GM23248 (cell line): ENCODE data around the gene EMC6. TPM values are rescaled to one million over a fixed set of nuclear protein-coding genes. Genes with fewer than 3 reads are reported as not detected.

ENCODE experiments used
- DNase-seq: peaks from one replicate; pipeline ENCODE4 v3.0.0-alpha.2; 2015
- H2AFZ ChIP-seq: fragments of 200-600 bp; sonication (generic); 2 replicates; pipeline ENCODE4 v1.6.1; 2016; ENCODE audit warnings: antibody characterized with exemption
- H3F3A ChIP-seq: fragments of 200-600 bp; sonication (generic); 2 replicates; pipeline ENCODE4 v1.6.1; 2016; ENCODE audit warnings: mild to moderate bottlenecking, antibody characterized with exemption, mixed run types; ENCODE audit not compliant: insufficient read depth
- H3K27ac ChIP-seq: fragments of 200-600 bp; sonication (generic); 2 replicates; pipeline ENCODE4 v1.5.1; 2016; ENCODE audit warnings: mild to moderate bottlenecking
- H3K27me3 ChIP-seq: fragments of 200-600 bp; sonication (generic); replicated peaks from 2 replicates; pipeline ENCODE4 v1.6.1; 2016; ENCODE audit warnings: mild to moderate bottlenecking; ENCODE audit not compliant: insufficient read depth
- H3K36me3 ChIP-seq: fragments of 200-600 bp; sonication (generic); 2 replicates; pipeline ENCODE4 v1.6.1; 2016; ENCODE audit warnings: low read depth, mild to moderate bottlenecking
- H3K4me1 ChIP-seq: fragments of 200-600 bp; sonication (generic); 2 replicates; pipeline ENCODE4 v1.6.1; 2016; ENCODE audit warnings: mild to moderate bottlenecking; ENCODE audit not compliant: insufficient read depth
- H3K4me2 ChIP-seq: fragments of 200-600 bp; sonication (generic); one replicate; pipeline ENCODE4 v1.6.1; 2016; ENCODE audit warnings: mild to moderate bottlenecking; ENCODE audit not compliant: unreplicated experiment
- H3K4me3 ChIP-seq: fragments of 200-600 bp; sonication (generic); 2 replicates; pipeline ENCODE4 v1.5.1; 2016; ENCODE audit warnings: mild to moderate bottlenecking
- H3K79me2 ChIP-seq: fragments of 200-600 bp; sonication (generic); 2 replicates; pipeline ENCODE4 v1.6.1; 2016; ENCODE audit warnings: mild to moderate bottlenecking; ENCODE audit not compliant: insufficient read depth
- H3K9ac ChIP-seq: fragments of 200-600 bp; sonication (generic); 2 replicates; pipeline ENCODE4 v1.6.1; 2016; ENCODE audit warnings: mild to moderate bottlenecking
- H3K9me2 ChIP-seq: fragments of 200-600 bp; sonication (generic); 2 replicates; pipeline ENCODE4 v1.6.1; 2016; ENCODE audit warnings: mixed run types, mild to moderate bottlenecking, moderate library complexity; ENCODE audit not compliant: insufficient read depth
- H3K9me3 ChIP-seq: fragments of 200-600 bp; sonication (generic); one replicate; pipeline ENCODE4 v1.6.1; 2017; ENCODE audit warnings: low read depth
- H4K20me1 ChIP-seq: fragments of 200-600 bp; sonication (generic); 2 replicates; pipeline ENCODE4 v1.6.0; 2016; ENCODE audit not compliant: insufficient read depth
- EZH2 ChIP-seq: fragments of 200-600 bp; sonication (generic); IDR thresholded peaks from 2 replicates; pipeline ENCODE4 v1.6.1; 2018; ENCODE audit warnings: antibody characterized with exemption, mild to moderate bottlenecking; ENCODE audit not compliant: insufficient read depth, poor library complexity, severe bottlenecking
- EZH2phosphoT487 ChIP-seq: fragments of 200-600 bp; sonication (generic); IDR thresholded peaks from 2 replicates; pipeline ENCODE4 v1.6.1; 2018; ENCODE audit warnings: antibody characterized with exemption, moderate library complexity, mild to moderate bottlenecking, low read depth; ENCODE audit not compliant: insufficient read depth
- WGBS, 2 experiments: methylation state at CpG; one replicate each; pipeline ENCODE4 v1.1.6; 2015 to 2017; ENCODE audit warnings: low lambda C conversion rate in 2 of 2, low coverage in 1 of 2; ENCODE audit errors: missing lambda C conversion rate in 2 of 2; 5-methylcytosine and 5-hydroxymethylcytosine counted together
- in situ Hi-C: fragments of 300-500 bp; cut with MboI; formaldehyde crosslinking; loops from 2 replicates; pipeline ENCODE4 v1.15.0; 2020
- polyA plus RNA-seq: library from polyadenylated mRNA; unstranded; fragments of >200 nt; fragmentation: Nextera tagmentation; extraction: Ambion mirVana; gene quantifications from 2 replicates; pipeline ENCODE4 v1.2.1, GENCODE V29; 2016
- total RNA-seq: library from RNA; depleted of rRNA; stranded (reverse); fragments of >200 nt; shearing (Covaris generic); gene quantifications from 2 replicates; pipeline ENCODE4 v1.2.3, GENCODE V29; 2014

EMC6 gene
- total and polyA plus RNA-seq, 2 experiments from 2014 or later: 28.6 to 114 TPM

DNA sequence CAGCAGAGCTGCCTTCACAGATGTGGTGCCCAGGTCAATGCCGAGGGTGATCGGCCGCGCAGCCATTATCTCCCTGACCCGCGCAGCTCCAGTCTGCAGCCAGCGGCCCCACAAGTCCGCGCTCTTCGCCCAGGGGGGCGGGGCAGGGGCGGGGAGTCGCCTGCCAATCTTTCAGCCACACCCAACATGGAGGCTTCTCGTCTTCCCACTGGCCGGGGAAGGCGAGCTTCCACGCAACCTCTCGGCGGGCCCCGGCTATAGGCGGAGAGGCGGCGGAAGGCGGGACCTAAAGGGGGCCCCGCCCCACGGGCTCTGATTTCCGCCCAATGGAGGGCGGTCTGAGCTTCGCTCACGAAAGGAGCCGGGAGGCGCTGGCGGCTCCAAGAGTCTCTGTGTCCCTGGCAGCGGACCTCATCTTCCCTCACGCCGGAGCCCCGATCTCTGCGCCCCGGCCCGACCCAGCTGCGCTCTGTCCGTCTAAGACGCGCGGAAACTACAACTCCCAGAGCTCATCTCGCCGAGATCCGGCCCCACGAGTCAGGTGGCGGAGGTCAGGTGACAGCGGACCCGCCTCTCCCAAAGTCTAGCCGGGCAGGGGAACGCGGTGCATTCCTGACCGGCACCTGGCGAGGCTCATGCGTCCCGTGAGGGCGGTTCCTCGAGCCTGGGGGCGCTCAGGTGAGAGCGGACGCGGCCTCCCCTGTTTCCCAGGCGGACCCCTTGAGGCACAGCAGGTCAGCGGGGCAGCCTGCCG, 32.3 kb upstream of the EMC6 start, which contains the start of the genes CTNS and SHPK:
TSS of gene CTNS (plus strand) at position 607 of the 754 bp plus-strand sequence. CDS start 3,447 bp downstream, outside the sequence.
TSS of gene SHPK (minus strand) at position 97 of the 754 bp plus-strand sequence. CDS start at position 66, 31 bp downstream.
- Histone ChIP-seq H3K4me1 (peaks cover 5% of the 10 kb centered on the region; the same call in 1 of the 2 replicates), H3K4me3 (peak within 1 kb of the TSS; percentile 79), H3K4me2 (peak within 1 kb of the TSS; percentile 86), H3K9me2 (no peaks in the 10 kb centered on the region), H3K36me3 (no peaks in the 10 kb centered on the region), H3K9ac (peak within 1 kb of the TSS; percentile 80), H3K27me3 (no peaks in the 10 kb centered on the region), H4K20me1 (no peaks in the 10 kb centered on the region), H3K27ac (peak within 1 kb of the TSS; percentile 83), H3K79me2 (0 out of 2 replicates have a peak, but pooled peaks cover 3% of the 10 kb centered on the region), H3F3A (no peaks in the 10 kb centered on the region), H3K9me3 (no peaks in the 10 kb centered on the region), H2AFZ (peak within 1 kb of the TSS; percentile 85)
- 1% methylated on average over 37 to 58 of the region's 68 CpGs for WGBS, 2 experiments
- peak; percentile 99 for DNase-seq
- in situ Hi-C loops: loop anchor here (25.0 kb wide), 1 partner anchor 599 kb away; no protein-coding TSS in a partner anchor
- TF ChIP-seq EZH2phosphoT487 (no peak), EZH2 (no peak)

GRCh38 chr17:3636908-3637373, 31.7 kb upstream of the EMC6 start:
- H3F3A ChIP-seq: no peaks in the 10 kb centered on the region
- 0 out of 2 replicates have a peak, but pooled peaks cover 3% of the 10 kb centered on the region for H3K79me2 ChIP-seq
- no peaks in the 10 kb centered on the region for H4K20me1 ChIP-seq
- peak overlapping the region; percentile 85 for H2AFZ ChIP-seq
- peak overlapping the region; percentile 83; the same call in 1 of the 2 replicates for H3K27ac ChIP-seq
- peaks cover 5% of the 10 kb centered on the region; the same call in 1 of the 2 replicates for H3K4me1 ChIP-seq
- peak; percentile 47 for DNase-seq
- TF ChIP-seq EZH2phosphoT487 (no peak), EZH2 (no peak)
- no peaks in the 10 kb centered on the region for H3K9me2 ChIP-seq
- no peaks in the 10 kb centered on the region for H3K27me3 ChIP-seq
- H3K36me3 ChIP-seq: no peaks in the 10 kb centered on the region
- H3K9me3 ChIP-seq: no peaks in the 10 kb centered on the region
- peak overlapping the region; percentile 80 for H3K9ac ChIP-seq
- in situ Hi-C loops: loop anchor here (25.0 kb wide), 1 partner anchor 600 kb away; no protein-coding TSS in a partner anchor
- H3K4me3 ChIP-seq: peak overlapping the region; percentile 79
- 1% methylated on average over 23 to 29 of the region's 31 CpGs for WGBS, 2 experiments
- peak overlapping the region; percentile 86 for H3K4me2 ChIP-seq

DNA sequence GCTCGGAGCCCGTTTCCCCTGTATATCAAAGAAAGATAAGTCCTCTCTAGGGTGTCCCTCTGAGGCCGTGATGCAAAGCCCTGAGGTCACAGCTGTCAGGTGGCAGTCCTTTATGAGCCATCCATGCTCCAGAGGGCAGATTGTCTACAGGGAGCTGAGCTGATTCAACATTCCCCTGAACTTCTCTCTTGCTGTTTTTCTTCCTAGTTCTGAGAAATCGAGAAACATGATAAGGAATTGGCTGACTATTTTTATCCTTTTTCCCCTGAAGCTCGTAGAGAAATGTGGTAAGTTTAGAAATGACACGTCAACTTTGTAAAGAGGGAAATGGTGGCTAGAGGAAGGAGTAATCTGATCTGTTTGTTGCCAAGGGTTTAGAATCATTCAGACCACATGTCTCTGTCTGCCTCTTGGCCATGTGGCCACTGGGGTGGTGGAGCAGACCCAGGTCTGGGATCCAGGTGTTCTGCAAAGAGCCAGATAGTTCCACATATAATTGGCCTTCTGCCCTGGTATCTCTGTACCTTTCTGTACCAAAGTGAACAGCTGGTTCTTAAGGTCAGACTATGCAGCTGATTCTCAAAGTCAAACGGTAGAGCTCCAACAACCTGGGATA, 28.5 kb upstream of the EMC6 start:
- H3K4me2 ChIP-seq: no peak overlapping the region
- H3K4me1 ChIP-seq: peaks cover 5% of the 10 kb centered on the region; the same call in 1 of the 2 replicates
- no peaks in the 10 kb centered on the region for H3K36me3 ChIP-seq
- no peaks in the 10 kb centered on the region for H3K9me3 ChIP-seq
- H2AFZ ChIP-seq: no peak overlapping the region
- H3K27me3 ChIP-seq: no peaks in the 10 kb centered on the region
- H3K79me2 ChIP-seq: 0 out of 2 replicates have a peak, but pooled peaks cover 3% of the 10 kb centered on the region
- H4K20me1 ChIP-seq: no peaks in the 10 kb centered on the region
- H3K9me2 ChIP-seq: no peaks in the 10 kb centered on the region
- H3F3A ChIP-seq: no peaks in the 10 kb centered on the region
- H3K27ac ChIP-seq: no peak overlapping the region
- no peak for DNase-seq
- no peak overlapping the region for H3K4me3 ChIP-seq
- no peak for TF ChIP-seq EZH2phosphoT487
- no peak for TF ChIP-seq EZH2
- 69 to 71% methylated on average over 7 of the region's 7 CpGs for WGBS, 2 experiments
- in situ Hi-C loops: loop anchor here (25.0 kb wide), 1 partner anchor 603 kb away; no protein-coding TSS in a partner anchor
- H3K9ac ChIP-seq: no peak overlapping the region

DNA sequence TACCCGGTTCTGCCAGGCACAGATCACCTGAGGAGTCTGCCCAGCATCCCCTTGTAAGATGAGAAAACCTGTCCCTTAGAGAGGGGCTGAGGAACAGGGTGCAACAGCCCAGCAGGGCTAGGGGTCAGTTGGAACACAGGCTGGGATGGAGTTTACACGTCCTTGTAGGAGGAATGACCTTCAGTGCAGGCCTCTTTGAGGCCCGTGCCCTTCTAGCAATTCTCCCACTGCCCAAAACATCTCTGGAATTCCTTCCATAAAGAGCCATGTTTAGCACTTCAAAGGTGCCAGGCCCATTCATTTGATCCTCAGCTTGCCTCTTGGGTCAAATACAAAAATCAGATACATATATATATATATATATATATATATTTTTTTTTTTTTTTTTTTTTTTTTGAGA, 27.6 kb upstream of the EMC6 start:
- TF ChIP-seq EZH2phosphoT487 (no peak), EZH2 (no peak)
- no peaks in the 10 kb centered on the region for H3F3A ChIP-seq
- H3K36me3 ChIP-seq: no peaks in the 10 kb centered on the region
- no peak overlapping the region for H3K27ac ChIP-seq
- H4K20me1 ChIP-seq: no peaks in the 10 kb centered on the region
- in situ Hi-C loops: loop anchor here (25.0 kb wide), 1 partner anchor 604 kb away; no protein-coding TSS in a partner anchor
- 83% methylated on average over 3 of the region's 3 CpGs for WGBS, 2 experiments
- no peak overlapping the region for H3K4me2 ChIP-seq
- no peaks in the 10 kb centered on the region for H3K27me3 ChIP-seq
- no peak overlapping the region for H3K9ac ChIP-seq
- no peaks in the 10 kb centered on the region for H3K79me2 ChIP-seq
- H3K4me1 ChIP-seq: peaks cover 5% of the 10 kb centered on the region; the same call in 1 of the 2 replicates
- no peak for DNase-seq
- H3K9me2 ChIP-seq: no peaks in the 10 kb centered on the region
- no peak overlapping the region for H3K4me3 ChIP-seq
- no peak overlapping the region for H2AFZ ChIP-seq
- H3K9me3 ChIP-seq: no peaks in the 10 kb centered on the region
